Naive thymus-derived CD4-positive, alpha-beta T cell (primary cell): Measurements from ENCODE around the gene RRP9. TPM values are rescaled to one million over a fixed set of nuclear protein-coding genes. Genes with fewer than 3 reads are reported as not detected.

Source experiments
- ATAC-seq: fragments of 150-1000 bp; cut with Tn5 transposase; 2 replicates; pipeline ENCODE4 v1.10.0; 2021; ENCODE audit warnings: mild to moderate bottlenecking, moderate library complexity
- CTCF ChIA-PET: fragments of 350-600 bp; sonication (Branson Sonifier 250); formaldehyde crosslinking; loops from one replicate; lab custom pipeline; 2021; ENCODE audit warnings: antibody characterized with exemption; lab: Charles Lee
- POLR2A ChIA-PET: fragments of 350-600 bp; sonication (Branson Sonifier 250); formaldehyde crosslinking; loops from one replicate; lab custom pipeline; 2021; ENCODE audit warnings: antibody characterized with exemption, inconsistent platforms; lab: Charles Lee
- DNase-seq, 9 donors: peaks; one replicate each; pipeline versions ENCODE4 v3.0.0 to v3.0.0-alpha.2; 2020 to 2022; ENCODE audit warnings: mixed read lengths in 1 of 9
- H3K27ac ChIP-seq: one replicate; pipeline ENCODE4 v1.7.0; 2013; ENCODE audit warnings: mild to moderate bottlenecking, low read depth, low read length, moderate library complexity
- H3K27me3 ChIP-seq, 2 donors: one replicate each; pipeline ENCODE4 v1.7.0; 2013; ENCODE audit warnings: low read length in 2 of 2, mild to moderate bottlenecking in 2 of 2, moderate library complexity in 2 of 2; ENCODE audit not compliant: control insufficient read depth in 2 of 2, insufficient read depth in 2 of 2
- H3K36me3 ChIP-seq, 3 experiments: 1 replicate in 2 of 3; 2 replicates in 1 of 3; pipeline ENCODE4 v1.7.0; 2013; ENCODE audit warnings: low read length in 3 of 3, mild to moderate bottlenecking in 3 of 3, moderate library complexity in 1 of 3; ENCODE audit not compliant: insufficient read depth in 3 of 3, control insufficient read depth in 2 of 3
- H3K4me1 ChIP-seq, 2 donors: one replicate each; pipeline ENCODE4 v1.7.0; 2013; ENCODE audit warnings: low read length in 2 of 2, mild to moderate bottlenecking in 2 of 2, moderate library complexity in 1 of 2; ENCODE audit not compliant: control insufficient read depth in 2 of 2, insufficient read depth in 2 of 2
- H3K4me3 ChIP-seq: 2 replicates; pipeline ENCODE4 v1.7.0; 2013; ENCODE audit warnings: mild to moderate bottlenecking, low read length
- H3K9me3 ChIP-seq, 3 experiments: 1 replicate in 2 of 3; 2 replicates in 1 of 3; pipeline ENCODE4 v1.7.0; 2013; ENCODE audit warnings: low read length in 3 of 3; ENCODE audit not compliant: control insufficient read depth in 2 of 3
- H3K27ac Mint-ChIP-seq, 9 donors: one replicate each; pipeline ENCODE4 v1.8.0; 2020 to 2022; ENCODE audit warnings: mixed read lengths in 9 of 9, mild to moderate bottlenecking in 8 of 9, moderate library complexity in 5 of 9, inconsistent platforms in 2 of 9
- H3K27me3 Mint-ChIP-seq, 5 donors: one replicate each; pipeline ENCODE4 v1.8.0; 2021 to 2022; ENCODE audit warnings: mixed read lengths in 5 of 5, mild to moderate bottlenecking in 1 of 5
- H3K36me3 Mint-ChIP-seq, 5 donors: one replicate each; pipeline ENCODE4 v1.8.0; 2020 to 2022; ENCODE audit warnings: mixed read lengths in 5 of 5, mild to moderate bottlenecking in 3 of 5, inconsistent platforms in 1 of 5
- H3K4me1 Mint-ChIP-seq, 7 donors: one replicate each; pipeline ENCODE4 v1.8.0; 2020 to 2022; ENCODE audit warnings: mixed read lengths in 7 of 7, mild to moderate bottlenecking in 3 of 7, inconsistent platforms in 1 of 7
- H3K4me3 Mint-ChIP-seq, 10 donors: one replicate each; pipeline ENCODE4 v1.8.0; 2020 to 2022; ENCODE audit warnings: mild to moderate bottlenecking in 10 of 10, mixed read lengths in 10 of 10, moderate library complexity in 6 of 10, inconsistent platforms in 2 of 10
- H3K9me3 Mint-ChIP-seq, 11 donors: one replicate each; pipeline ENCODE4 v1.8.0; 2020 to 2022; ENCODE audit warnings: mixed read lengths in 11 of 11, mild to moderate bottlenecking in 4 of 11, inconsistent platforms in 1 of 11, moderate library complexity in 1 of 11
- intact Hi-C, 2 donors: fragments of 100-400 bp; cut with micrococcal nuclease; formaldehyde crosslinking; loops; one replicate each; pipeline ENCODE4 v1.15.1; 2023
- polyA plus RNA-seq, 2 donors: library from polyadenylated mRNA; unstranded; fragments of 300-500 nt; fragmentation: Illumina TruSeq; gene quantifications; one replicate each; pipeline ENCODE4 v1.2.3, GENCODE V29; 2021
- total RNA-seq, 6 experiments: library from RNA in 5 of 6; stranded (reverse) in 5 of 6; gene quantifications; 1 replicate in 5 of 6; 2 replicates in 1 of 6; pipeline ENCODE4 v1.2.3 and lab custom pipeline; 2021 to 2026

RRP9 gene
- total and polyA plus RNA-seq, 7 experiments from 2014 or later = 10.2 to 34.2 (median 18.6) TPM

GRCh38 chr3:51982352-51982837 lies 40.7 kb upstream of the RRP9 start:
- peak overlapping the region; percentile 77 for H3K4me3 ChIP-seq
- POLR2A ChIA-PET = interaction anchor here (0.9 to 3.4 kb wide), 8 partner anchors 9 to 172 kb away, joined by 3 to 23 read pairs (median 10); partner anchors contain the start of genes ABHD14B, PCBP4, POC1A and RPL29
- DNase-seq = peak in 1 of 9 donors; percentile 44

GRCh38 chr3:51980253-51980652 lies 38.5 kb upstream of the RRP9 start:
- no peak for ATAC-seq
- Mint-ChIP-seq H3K27me3 (no peaks in the 10 kb centered on the region), H3K4me3 (no peak overlapping the region), H3K4me1 (peaks cover 34 to 47% (median 40%) of the 10 kb centered on the region in 7 donors), H3K9me3 (no peaks in the 10 kb centered on the region), H3K27ac (no peak overlapping the region), H3K36me3 (peaks cover 0 to 5% (median 0%) of the 10 kb centered on the region in 5 donors)
- CTCF ChIA-PET = no interaction called here
- Histone ChIP-seq H3K36me3 (peaks cover 0 to 9% (median 0%) of the 10 kb centered on the region in 3 experiments), H3K4me1 (peaks cover 14 to 22% of the 10 kb centered on the region in 2 donors), H3K4me3 (no peak overlapping the region), H3K9me3 (no peaks in the 10 kb centered on the region), H3K27me3 (no peaks in the 10 kb centered on the region), H3K27ac (no peak overlapping the region)
- POLR2A ChIA-PET = interaction anchor here (0.8 to 1.1 kb wide), 2 partner anchors 15 to 16 kb away, joined by 3 read pairs; partner anchors contain the start of gene RPL29
- intact Hi-C loops = no loop called here
- DNase-seq = no peak

More at GRCh38 chr3:51982352-51982837, 40.7 kb upstream of the RRP9 start:
- Histone ChIP-seq H3K27ac (peak overlapping the region; percentile 83), H3K27me3 (no peaks in the 10 kb centered on the region), H3K36me3 (peaks cover 0 to 9% (median 0%) of the 10 kb centered on the region in 3 experiments), H3K4me1 (peaks cover 10 to 12% of the 10 kb centered on the region in 2 donors), H3K9me3 (no peaks in the 10 kb centered on the region)
- ATAC-seq = peak; percentile 43
- H3K4me1 Mint-ChIP-seq = peaks cover 20 to 33% (median 24%) of the 10 kb centered on the region in 7 donors
- H3K36me3 Mint-ChIP-seq = peaks cover 0 to 5% (median 0%) of the 10 kb centered on the region in 5 donors
- CTCF ChIA-PET = interaction anchor here (0.6 to 2.5 kb wide), 7 partner anchors 8 to 303 kb away, joined by 3 to 15 read pairs (median 5); partner anchors contain the start of genes ABHD14A, ABHD14B and RRP9
- H3K4me3 Mint-ChIP-seq = peak overlapping the region; percentile 83 to 99 (median 94)
- intact Hi-C loops = no loop called here
- no peaks in the 10 kb centered on the region for H3K9me3 Mint-ChIP-seq
- H3K27ac Mint-ChIP-seq = peak overlapping the region; percentile 81 to 97 (median 90)
- H3K27me3 Mint-ChIP-seq = no peaks in the 10 kb centered on the region

DNA sequence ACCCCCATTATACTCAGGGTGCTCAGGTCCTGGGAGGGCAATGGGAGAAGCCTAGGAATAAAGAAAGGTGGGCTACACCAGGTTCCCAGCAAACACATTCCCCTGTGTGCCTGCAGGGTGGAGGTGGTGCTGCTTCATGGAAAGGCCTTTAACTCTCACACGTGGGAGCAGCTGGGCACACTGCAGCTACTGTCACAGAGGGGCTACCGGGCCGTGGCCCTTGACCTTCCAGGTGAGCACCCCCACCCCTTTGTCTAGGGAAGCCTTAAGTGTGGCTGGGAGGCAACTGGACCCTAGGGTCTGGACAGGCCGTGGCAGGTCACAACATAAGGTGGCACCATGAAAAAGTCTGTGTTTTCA lies 36.4 kb upstream of the RRP9 start:
- intact Hi-C loops = loop anchor here in 1 of 2 donors (5.0 kb wide), 1 partner anchor 219 kb away; the partner anchor contains the start of gene ALAS1
- Mint-ChIP-seq H3K27ac (peak overlapping the region in 1 of 9 donors; percentile 80), H3K4me1 (peaks cover 38 to 53% (median 41%) of the 10 kb centered on the region in 7 donors), H3K27me3 (no peaks in the 10 kb centered on the region), H3K36me3 (peaks cover 0 to 6% (median 0%) of the 10 kb centered on the region in 5 donors), H3K9me3 (no peaks in the 10 kb centered on the region), H3K4me3 (no peak overlapping the region)
- Histone ChIP-seq H3K9me3 (no peaks in the 10 kb centered on the region), H3K4me1 (peaks cover 20 to 31% of the 10 kb centered on the region in 2 donors), H3K4me3 (no peak overlapping the region), H3K27ac (no peak overlapping the region), H3K36me3 (peaks cover 0 to 9% (median 0%) of the 10 kb centered on the region in 3 experiments), H3K27me3 (no peaks in the 10 kb centered on the region)
- ATAC-seq = no peak
- CTCF ChIA-PET = interaction anchor here (1.4 kb wide), 1 partner anchor 36 kb away, joined by 3 read pairs; the partner anchor contains the start of genes PARP3 and RRP9
- DNase-seq = no peak
- POLR2A ChIA-PET = interaction anchor here (0.6 to 1.6 kb wide), 3 partner anchors 17 to 76 kb away, joined by 3 to 8 read pairs (median 3); partner anchors contain the start of gene RPL29

DNA sequence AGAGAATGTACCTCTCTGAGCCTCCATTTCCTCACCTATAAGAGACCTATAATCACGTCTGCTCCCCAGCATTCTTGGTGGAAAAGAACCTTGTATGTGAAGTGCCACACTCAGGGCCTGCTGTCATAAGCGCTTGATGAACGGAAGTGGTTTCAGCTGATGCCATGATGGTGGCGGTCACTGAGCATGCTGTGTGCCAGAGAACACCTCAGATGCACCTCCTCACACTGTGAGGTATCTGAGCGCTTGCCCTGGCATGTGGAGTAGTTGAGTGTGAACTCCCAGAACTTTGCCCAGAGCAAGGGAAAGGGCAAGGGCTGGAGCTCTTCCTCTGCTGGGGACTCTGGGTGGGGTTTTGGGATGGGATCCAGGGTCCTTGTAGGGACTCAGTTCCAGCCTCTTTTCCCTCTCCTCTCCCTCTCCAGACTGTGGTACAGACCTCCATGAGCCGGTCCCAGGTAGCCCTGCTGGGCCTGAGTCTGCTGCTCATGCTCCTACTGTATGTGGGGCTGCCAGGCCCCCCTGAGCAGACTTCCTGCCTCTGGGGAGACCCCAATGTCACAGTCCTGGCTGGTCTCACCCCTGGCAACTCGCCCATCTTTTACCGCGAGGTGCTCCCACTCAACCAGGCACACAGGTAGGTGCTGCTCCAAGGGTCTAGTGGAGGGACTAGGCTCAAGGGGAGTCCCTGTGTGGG lies 35.9 kb upstream of the RRP9 start:
- Mint-ChIP-seq H3K36me3 (peaks cover 0 to 4% (median 0%) of the 10 kb centered on the region in 5 donors), H3K9me3 (no peaks in the 10 kb centered on the region), H3K27ac (peak overlapping the region; percentile 50 to 90 (median 80)), H3K4me3 (peak overlapping the region; percentile 35 to 87 (median 72)), H3K27me3 (no peaks in the 10 kb centered on the region), H3K4me1 (peaks cover 35 to 51% (median 39%) of the 10 kb centered on the region in 7 donors)
- ChIA-PET CTCF (interaction anchor here (1.4 kb wide), 1 partner anchor 36 kb away, joined by 3 read pairs; the partner anchor contains the start of genes PARP3 and RRP9), POLR2A (interaction anchor here (1.1 to 1.5 kb wide), 2 partner anchors 18 to 35 kb away, joined by 3 to 4 read pairs; no protein-coding TSS in a partner anchor)
- H3K9me3 ChIP-seq = no peaks in the 10 kb centered on the region
- peaks cover 16 to 28% of the 10 kb centered on the region in 2 donors for H3K4me1 ChIP-seq
- H3K27me3 ChIP-seq = no peaks in the 10 kb centered on the region
- peak overlapping the region; percentile 38 for H3K27ac ChIP-seq
- H3K4me3 ChIP-seq = no peak overlapping the region
- ATAC-seq (peak; percentile 33), DNase-seq (peak in 7 of 9 donors; percentile 32 to 62 (median 45))
- H3K36me3 ChIP-seq = peaks cover 0 to 9% (median 0%) of the 10 kb centered on the region in 3 experiments
- intact Hi-C loops = loop anchor here in 1 of 2 donors (5.0 kb wide), 1 partner anchor 220 kb away; the partner anchor contains the start of gene ALAS1

- peaks cover 0 to 9% (median 0%) of the 10 kb centered on the region in 3 experiments for H3K36me3 ChIP-seq
- Mint-ChIP-seq H3K36me3 (peaks cover 0 to 3% (median 0%) of the 10 kb centered on the region in 5 donors), H3K9me3 (no peaks in the 10 kb centered on the region), H3K4me3 (peak overlapping the region; percentile 83 to 94 (median 90)), H3K27ac (peak overlapping the region; percentile 54 to 90 (median 89)), H3K27me3 (no peaks in the 10 kb centered on the region), H3K4me1 (peaks cover 27 to 48% (median 32%) of the 10 kb centered on the region in 7 donors)
- peak overlapping the region; percentile 77 for H3K27ac ChIP-seq
- ATAC-seq (no peak), DNase-seq (no peak)
- ChIA-PET POLR2A (interaction anchor here (0.6 to 4.3 kb wide), 5 partner anchors 8 to 80 kb away, joined by 3 to 34 read pairs (median 4); partner anchors contain the start of genes DUSP7, PARP3 and RRP9), CTCF (no interaction called here)
- intact Hi-C loops = loop anchor here (1.0 to 5.0 kb wide), 5 partner anchors 7 to 221 kb away; partner anchors contain the start of genes RPL29 (in 2 of the 2), ACY1 (in 1 of the 2), ALAS1 (in 1 of the 2) and POC1A (in 1 of the 2)
- peaks cover 9 to 21% of the 10 kb centered on the region in 2 donors for H3K4me1 ChIP-seq
- H3K9me3 ChIP-seq = no peaks in the 10 kb centered on the region
- H3K27me3 ChIP-seq = no peaks in the 10 kb centered on the region
- peak overlapping the region; percentile 82 for H3K4me3 ChIP-seq
Observed at GRCh38 chr3:51975852-51976549, 34.3 kb upstream of the RRP9 start.
